Body of pancreas (tissue), 4 donors: ENCODE data around the gene GLI2.

ENCODE experiments used
- POLR2A ChIP-seq, 3 donors: fragments of 450-650 bp; IDR thresholded peaks; one replicate each; pipeline ENCODE4 v1.6.1; 2016; ENCODE audit warnings: antibody characterized with exemption in 3 of 3, mild to moderate bottlenecking in 2 of 3
- TF ChIP-seq, protein P1 (sequence below), 7 experiments: fragments of 450-650 bp in 4 of 7; fragments of 200-600 bp in 3 of 7; sonication (generic) in 3 of 7; IDR thresholded peaks; one replicate each; pipeline ENCODE4 v1.5.1; 2016 to 2019; ENCODE audit warnings: antibody characterized with exemption in 7 of 7

DNA sequence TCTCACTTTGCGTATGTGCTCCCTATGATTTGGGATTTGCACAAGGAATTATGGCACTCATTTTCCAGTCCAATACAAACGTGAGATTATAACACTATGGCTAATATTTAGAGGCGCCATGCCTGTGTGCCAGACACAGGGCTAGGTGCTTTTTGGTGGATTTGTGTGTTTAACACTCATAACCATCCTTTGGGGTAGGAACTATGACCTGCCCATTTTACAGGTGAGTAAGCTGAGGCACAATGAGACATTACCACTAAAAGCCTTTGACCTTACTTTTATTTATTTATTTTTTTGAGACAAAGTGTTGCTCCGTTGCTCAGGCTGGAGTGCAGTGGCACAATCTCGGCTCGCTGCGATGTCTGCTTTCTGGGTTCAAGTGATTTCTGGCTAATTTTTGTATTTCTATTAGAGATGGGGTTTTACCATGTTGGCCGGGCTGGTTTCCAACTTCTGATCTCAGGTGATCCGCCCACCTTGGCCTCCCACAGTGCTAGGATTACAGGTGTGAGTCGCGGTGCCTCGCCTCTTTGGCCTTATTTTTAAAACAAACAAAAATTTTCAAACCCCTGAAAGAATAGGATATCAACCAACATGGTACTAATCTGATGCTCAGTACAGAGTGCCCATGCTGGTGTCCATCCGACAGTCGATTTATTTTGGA, 26.6 kb upstream of the GLI2 start:
- TF ChIP-seq, protein P1, sequence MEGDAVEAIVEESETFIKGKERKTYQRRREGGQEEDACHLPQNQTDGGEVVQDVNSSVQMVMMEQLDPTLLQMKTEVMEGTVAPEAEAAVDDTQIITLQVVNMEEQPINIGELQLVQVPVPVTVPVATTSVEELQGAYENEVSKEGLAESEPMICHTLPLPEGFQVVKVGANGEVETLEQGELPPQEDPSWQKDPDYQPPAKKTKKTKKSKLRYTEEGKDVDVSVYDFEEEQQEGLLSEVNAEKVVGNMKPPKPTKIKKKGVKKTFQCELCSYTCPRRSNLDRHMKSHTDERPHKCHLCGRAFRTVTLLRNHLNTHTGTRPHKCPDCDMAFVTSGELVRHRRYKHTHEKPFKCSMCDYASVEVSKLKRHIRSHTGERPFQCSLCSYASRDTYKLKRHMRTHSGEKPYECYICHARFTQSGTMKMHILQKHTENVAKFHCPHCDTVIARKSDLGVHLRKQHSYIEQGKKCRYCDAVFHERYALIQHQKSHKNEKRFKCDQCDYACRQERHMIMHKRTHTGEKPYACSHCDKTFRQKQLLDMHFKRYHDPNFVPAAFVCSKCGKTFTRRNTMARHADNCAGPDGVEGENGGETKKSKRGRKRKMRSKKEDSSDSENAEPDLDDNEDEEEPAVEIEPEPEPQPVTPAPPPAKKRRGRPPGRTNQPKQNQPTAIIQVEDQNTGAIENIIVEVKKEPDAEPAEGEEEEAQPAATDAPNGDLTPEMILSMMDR (IDR thresholded peaks at IDR 0.05) = no peak
- no peak for TF ChIP-seq POLR2A (IDR thresholded peaks at IDR 0.05)
